NCI-H2227 (cell line): ENCODE results near the gene SLC7A11.
A peak's percentile ranks its signal among the peaks of the same experiment; 100 is the strongest.

ENCODE experiments used
- DNase-seq: peaks from one replicate; lab custom pipeline; 2025; ENCODE audit not compliant: unreplicated experiment; lab: John Stamatoyannopoulos, UW

SLC7A11 gene

DNA sequence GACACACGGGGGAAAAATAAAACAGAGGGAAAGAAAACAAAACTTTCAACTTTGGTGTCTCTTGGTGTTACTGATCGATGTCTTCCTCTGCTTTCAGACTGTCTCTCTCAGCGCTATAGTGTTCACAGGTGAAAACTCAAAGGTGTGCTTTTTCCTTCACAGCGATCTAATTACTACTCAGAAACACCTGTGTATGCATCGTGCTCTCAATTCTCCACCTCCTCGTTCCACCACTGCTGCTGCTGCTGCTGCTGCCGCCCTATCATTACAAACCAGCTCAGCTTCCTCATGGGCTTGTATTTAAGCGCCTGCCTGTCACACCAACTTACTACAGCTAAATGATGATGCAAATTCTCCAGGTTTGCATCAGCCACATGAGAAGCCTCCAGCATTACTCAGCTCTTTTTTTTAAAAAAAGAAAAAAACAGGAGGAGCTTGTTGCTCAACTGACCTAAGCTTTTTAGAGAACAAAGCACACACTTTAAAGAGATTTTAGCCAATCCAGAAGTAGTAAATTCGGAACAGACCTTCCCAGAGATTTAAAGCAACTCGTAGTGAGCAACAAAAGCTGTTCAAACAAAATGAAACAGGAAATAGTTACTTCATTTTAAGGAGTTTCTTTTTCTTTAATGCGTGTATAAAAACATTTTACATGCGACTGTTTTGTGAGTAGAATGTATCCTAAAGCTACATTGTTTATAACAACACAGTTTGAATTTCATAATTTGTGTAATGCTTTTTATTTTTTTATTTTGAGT lies at the start of gene SLC7A11:
SLC7A11 (minus strand) TSS at position 274 of the 758 bp plus-strand sequence. CDS start 280 bp downstream, outside the sequence.
- peak; percentile 72 for DNase-seq

- DNase-seq = no peak
Observed at GRCh38 chr4:138291431-138291830, 49.3 kb upstream of the SLC7A11 start.

- DNase-seq = no peak
Observed at GRCh38 chr4:138290805-138291204, 48.7 kb upstream of the SLC7A11 start.

- no peak for DNase-seq
Observed at GRCh38 chr4:138279286-138279685, 37.1 kb upstream of the SLC7A11 start.

- no peak for DNase-seq
Observed at GRCh38 chr4:138277133-138277532, 35.0 kb upstream of the SLC7A11 start.

DNA sequence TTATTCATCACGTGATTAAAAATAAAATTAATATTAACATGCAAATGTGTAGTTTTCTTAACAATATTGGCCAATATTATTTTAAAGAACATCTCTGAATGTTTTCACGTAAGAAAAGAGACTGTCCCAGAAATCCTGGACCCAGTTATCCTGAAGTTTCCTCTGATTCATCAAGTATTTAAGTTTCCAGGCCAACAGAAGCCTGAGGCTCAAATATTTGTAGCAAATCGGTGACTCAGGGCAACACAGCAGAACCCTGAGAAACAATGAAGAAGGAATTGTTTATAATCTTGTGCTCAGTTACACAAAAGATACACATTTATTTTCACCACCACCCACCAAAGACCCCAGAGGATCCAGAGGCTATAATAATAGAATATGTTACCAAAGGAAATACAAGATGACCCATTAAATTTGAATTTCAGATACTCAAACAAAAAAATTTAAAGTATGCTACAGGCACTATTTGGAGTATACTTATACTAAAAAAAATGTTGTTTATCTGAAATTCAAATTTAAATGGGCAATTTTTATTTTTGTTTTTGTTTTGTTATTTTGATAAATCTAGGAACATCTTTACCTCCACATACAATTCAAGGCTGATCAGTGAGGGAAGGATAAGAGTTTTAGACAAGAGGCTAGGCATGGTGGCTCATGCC lies 33.9 kb upstream of the SLC7A11 start:
- DNase-seq = no peak

DNA sequence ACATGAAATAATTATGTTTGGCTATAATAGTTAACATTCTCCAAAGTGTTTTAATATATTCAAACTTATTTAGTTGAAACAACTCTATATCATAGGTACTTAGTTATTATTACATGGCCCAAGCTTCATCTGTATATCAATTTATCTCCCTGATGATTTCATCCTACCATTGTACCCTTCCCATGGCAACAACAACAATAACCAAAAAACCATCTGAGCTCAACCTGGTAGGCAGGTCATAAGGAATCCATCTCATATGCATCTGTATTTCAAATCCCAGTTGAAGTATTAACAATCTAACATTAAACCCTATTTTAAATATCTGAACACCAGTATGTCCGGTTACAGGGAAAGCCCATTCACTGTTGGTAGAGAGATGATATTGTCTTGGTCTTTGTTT lies 33.1 kb upstream of the SLC7A11 start:
- no peak for DNase-seq

- no peak for DNase-seq
Observed at GRCh38 chr4:138269175-138269574, 27.0 kb upstream of the SLC7A11 start.

DNA sequence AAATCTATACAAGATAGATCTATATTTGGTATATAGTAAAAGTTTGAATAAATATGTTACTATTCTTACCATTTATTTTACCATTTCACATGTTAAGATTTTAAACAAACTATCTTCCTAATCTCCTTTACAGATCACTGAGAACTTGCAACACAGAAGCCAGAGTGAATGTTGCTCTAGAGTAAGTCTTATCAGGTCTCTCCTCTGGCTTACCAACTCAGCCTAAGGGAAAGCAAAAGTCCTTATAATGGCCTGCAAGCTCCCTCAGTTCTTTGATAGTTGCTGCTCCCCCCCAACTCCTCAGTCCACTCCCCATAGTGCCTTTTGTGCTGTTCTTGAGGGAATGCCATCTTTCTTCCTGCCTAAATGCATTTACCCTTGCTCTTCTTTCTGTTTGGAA lies 25.7 kb upstream of the SLC7A11 start:
- no peak for DNase-seq

DNA sequence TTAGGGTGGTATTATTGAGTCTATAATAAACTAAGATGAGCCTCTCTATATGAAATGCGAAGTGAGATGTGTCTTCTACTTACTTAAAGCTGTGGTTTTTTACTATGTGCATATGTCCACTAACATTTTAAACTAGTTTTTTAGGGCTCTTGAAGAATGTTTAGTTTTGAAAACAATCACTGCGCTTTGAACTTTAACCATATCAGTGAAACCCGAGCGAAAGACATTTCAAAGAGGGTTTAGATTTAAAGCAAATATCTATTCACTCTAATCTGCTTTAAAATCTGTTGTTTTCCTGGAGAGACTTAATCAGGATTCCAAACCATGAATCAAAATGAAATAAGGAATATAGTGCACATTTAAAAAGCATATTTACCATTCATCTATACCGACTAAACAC lies 24.8 kb upstream of the SLC7A11 start:
- no peak for DNase-seq

DNA sequence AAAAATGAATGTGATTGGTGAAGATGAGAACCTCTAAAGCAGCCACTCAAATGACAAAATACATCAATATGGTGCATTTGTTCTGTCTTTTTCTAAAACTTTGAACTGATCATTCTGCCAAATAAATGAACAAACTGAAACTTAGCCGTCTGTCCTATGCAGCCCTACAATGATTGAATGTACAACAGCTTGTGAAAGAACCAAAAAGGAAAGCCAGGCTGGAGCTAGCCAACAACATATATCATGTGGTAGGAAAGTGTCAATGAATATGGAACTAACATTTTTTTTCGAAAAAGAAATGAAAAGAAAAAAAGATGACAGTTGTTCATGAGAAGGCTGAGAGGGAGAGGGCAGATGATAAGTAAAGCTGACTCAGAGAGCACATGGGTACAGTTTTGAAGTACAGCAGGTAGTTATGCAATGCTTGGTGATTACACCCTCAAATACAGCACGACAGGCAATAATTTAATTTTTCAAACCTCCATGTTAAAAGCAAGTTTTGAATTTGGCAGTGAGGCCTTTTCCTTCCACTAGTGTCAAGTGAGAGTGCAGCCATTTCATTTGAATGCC lies 21.2 kb upstream of the SLC7A11 start:
- DNase-seq = no peak

DNA sequence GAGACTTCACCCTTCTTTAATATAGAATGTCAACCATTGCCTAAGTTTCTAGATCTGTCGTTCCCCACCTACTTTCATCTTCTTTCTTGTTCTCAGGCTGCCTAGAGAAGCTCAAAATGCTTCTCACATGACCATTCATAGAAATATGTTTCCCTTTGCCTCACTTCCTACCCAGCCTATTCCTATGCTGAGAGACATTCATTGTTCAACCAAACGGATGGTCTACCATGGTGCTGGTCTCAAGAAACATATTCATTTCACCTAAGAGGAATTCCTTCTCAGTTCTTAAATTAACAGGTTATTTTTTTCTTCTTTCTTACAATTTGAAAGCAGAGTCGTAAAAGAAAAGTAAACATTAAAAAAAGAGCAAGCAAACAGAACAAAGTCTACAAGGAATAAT lies 20.3 kb upstream of the SLC7A11 start:
- DNase-seq = no peak

DNA sequence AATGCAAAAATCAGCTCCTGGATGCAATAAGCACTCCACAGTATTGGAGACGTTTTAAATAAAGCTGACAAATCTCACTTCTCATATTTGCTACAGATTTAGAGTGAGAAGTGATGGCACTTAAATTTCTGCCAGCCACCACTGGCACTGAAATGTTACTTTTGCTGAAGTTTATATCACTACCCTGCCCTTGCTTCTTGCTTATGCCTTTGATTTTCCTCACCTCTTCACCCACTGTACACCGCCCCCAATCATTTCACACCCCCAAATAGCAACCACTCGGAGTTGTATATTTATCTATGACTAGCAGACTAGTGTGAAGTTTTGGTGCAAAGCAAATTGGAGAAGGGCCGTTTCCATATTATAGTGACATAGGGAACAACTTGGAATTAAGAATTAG lies 19.9 kb upstream of the SLC7A11 start:
- DNase-seq = no peak

DNA sequence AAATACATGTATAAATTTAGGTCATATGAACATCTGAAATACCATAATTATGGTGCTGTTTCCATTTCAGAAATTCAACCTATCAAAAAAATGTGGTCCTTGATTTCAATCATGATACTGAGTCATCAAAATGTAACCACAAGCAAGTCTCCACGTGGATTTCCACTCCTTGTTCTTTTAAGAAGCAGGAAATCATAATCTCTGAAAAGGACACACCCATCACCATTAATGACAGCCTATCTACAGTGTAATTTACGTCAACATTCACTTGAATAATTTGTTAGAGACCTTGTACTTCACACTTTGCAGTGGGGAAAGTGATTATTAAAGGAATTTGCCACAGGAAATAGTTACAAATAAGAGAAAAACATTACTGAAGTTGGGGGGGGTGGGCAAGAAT lies 17.7 kb upstream of the SLC7A11 start:
- no peak for DNase-seq

DNA sequence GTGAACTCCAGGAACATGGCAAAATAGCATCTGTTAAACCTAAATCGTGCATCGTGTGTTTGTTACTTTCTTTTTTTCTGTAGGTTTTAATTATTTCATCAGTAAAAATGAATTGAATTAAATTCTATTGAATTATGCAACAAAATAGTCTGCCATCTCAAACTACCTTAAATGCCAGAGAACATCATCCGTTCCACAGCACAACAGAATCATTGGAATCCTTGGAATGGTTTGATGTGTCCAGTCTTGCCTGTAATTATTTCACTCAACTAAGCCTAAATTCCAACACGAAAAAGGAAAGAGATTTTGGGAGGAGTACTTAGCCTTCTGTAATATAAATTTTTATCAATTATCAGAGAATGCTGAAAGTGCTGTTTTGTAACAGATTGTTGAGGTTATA lies 17.1 kb upstream of the SLC7A11 start:
- DNase-seq = no peak

- DNase-seq = no peak
Observed at GRCh38 chr4:138256608-138257007, 14.5 kb upstream of the SLC7A11 start.

GRCh38 chr4:138255917-138256597 lies 13.9 kb upstream of the SLC7A11 start:
- no peak for DNase-seq

DNA sequence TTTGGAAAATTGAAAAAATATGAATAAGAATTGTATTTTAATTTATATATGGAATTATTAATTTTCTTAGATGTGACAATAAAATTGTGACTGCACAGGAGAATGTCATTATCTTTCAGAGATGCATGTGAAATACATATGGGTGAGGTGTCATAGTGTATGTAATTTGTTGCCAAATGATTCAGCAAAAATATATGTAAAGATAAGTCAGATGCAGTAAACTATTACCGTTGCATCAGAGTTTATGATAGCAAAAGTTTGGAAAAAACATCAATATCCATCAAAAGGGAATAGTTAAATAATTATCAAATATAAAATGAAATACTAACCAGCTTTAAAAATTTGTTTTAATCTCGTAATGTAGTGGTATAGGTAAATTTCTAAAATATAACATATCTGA lies 10.4 kb upstream of the SLC7A11 start:
- DNase-seq = no peak

DNA sequence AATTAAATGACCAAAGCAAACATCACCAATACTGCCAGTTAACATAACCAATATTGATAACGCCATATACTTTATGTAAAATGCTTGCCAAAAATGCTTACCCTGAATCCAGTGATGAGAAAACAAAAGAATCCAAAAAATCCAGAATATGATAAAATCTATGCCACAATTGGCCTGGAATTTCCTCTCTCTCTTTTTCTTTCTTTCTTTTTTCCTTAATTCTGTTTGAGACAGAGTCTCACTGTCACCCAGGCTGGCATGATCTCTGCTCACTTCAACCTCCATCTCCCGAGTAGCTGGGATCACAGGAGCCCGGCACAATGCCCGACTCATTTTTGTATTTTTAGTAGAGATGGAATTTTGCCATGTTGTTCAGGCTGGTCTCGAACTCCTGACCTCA lies 9.8 kb upstream of the SLC7A11 start:
- no peak for DNase-seq

GRCh38 chr4:138249132-138249531 lies 7.0 kb upstream of the SLC7A11 start:
- DNase-seq = no peak

DNA sequence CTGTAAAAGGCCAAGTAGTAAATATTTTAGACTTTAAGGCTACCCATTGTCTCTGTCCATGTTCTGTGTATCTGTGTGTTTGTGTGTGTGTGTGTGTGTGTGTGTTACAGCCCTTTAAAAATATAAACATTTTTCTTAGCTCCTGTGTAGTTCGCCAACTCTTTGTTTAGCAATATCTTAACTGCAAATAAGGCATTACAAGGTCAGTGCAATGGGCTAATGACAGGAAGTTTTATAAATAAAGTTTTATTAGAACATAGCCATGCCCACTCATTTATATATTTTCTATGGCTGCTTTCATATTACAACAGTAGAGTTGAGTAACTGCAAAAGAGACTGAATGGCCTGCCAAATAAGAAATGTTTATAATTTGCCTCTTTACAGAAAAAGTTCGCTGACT lies 5.9 kb upstream of the SLC7A11 start:
- DNase-seq = no peak

- DNase-seq = no peak
Observed at GRCh38 chr4:138247643-138248042, 5.5 kb upstream of the SLC7A11 start.
